HG03460 (cell line): Measurements from ENCODE around the gene LTB.

ENCODE experiments used
- ATAC-seq: cut with Tn5 transposase; IDR thresholded peaks from one replicate; pipeline ENCODE4 v1.9.1; 2021; ENCODE audit not compliant: unreplicated experiment

Gene LTB

DNA sequence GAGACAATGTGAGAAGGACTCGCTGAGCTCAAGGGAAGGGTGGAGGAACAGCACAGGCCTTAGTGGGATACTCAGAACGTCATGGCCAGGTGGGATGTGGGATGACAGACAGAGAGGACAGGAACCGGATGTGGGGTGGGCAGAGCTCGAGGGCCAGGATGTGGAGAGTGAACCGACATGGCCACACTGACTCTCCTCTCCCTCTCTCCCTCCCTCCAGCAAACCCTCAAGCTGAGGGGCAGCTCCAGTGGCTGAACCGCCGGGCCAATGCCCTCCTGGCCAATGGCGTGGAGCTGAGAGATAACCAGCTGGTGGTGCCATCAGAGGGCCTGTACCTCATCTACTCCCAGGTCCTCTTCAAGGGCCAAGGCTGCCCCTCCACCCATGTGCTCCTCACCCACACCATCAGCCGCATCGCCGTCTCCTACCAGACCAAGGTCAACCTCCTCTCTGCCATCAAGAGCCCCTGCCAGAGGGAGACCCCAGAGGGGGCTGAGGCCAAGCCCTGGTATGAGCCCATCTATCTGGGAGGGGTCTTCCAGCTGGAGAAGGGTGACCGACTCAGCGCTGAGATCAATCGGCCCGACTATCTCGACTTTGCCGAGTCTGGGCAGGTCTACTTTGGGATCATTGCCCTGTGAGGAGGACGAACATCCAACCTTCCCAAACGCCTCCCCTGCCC lies 5.2 kb downstream of the LTB start:
- ATAC-seq, result no peak

DNA sequence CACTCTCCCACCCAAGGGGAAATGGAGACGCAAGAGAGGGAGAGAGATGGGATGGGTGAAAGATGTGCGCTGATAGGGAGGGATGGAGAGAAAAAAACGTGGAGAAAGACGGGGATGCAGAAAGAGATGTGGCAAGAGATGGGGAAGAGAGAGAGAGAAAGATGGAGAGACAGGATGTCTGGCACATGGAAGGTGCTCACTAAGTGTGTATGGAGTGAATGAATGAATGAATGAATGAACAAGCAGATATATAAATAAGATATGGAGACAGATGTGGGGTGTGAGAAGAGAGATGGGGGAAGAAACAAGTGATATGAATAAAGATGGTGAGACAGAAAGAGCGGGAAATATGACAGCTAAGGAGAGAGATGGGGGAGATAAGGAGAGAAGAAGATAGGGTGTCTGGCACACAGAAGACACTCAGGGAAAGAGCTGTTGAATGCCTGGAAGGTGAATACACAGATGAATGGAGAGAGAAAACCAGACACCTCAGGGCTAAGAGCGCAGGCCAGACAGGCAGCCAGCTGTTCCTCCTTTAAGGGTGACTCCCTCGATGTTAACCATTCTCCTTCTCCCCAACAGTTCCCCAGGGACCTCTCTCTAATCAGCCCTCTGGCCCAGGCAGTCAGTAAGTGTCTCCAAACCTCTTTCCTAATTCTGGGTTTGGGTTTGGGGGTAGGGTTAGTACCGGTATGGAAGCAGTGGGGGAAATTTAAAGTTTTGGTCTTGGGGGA lies 6.1 kb downstream of the LTB start:
- ATAC-seq, result no peak

DNA sequence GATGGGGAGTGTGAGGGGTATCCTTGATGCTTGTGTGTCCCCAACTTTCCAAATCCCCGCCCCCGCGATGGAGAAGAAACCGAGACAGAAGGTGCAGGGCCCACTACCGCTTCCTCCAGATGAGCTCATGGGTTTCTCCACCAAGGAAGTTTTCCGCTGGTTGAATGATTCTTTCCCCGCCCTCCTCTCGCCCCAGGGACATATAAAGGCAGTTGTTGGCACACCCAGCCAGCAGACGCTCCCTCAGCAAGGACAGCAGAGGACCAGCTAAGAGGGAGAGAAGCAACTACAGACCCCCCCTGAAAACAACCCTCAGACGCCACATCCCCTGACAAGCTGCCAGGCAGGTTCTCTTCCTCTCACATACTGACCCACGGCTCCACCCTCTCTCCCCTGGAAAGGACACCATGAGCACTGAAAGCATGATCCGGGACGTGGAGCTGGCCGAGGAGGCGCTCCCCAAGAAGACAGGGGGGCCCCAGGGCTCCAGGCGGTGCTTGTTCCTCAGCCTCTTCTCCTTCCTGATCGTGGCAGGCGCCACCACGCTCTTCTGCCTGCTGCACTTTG lies 6.8 kb downstream of the LTB start, which contains the start of gene TNF:
Gene TNF (plus strand): TSS at position 231 of the 567 bp plus-strand sequence. CDS start 177 bp downstream, at position 408.
- ATAC-seq, result no peak

DNA sequence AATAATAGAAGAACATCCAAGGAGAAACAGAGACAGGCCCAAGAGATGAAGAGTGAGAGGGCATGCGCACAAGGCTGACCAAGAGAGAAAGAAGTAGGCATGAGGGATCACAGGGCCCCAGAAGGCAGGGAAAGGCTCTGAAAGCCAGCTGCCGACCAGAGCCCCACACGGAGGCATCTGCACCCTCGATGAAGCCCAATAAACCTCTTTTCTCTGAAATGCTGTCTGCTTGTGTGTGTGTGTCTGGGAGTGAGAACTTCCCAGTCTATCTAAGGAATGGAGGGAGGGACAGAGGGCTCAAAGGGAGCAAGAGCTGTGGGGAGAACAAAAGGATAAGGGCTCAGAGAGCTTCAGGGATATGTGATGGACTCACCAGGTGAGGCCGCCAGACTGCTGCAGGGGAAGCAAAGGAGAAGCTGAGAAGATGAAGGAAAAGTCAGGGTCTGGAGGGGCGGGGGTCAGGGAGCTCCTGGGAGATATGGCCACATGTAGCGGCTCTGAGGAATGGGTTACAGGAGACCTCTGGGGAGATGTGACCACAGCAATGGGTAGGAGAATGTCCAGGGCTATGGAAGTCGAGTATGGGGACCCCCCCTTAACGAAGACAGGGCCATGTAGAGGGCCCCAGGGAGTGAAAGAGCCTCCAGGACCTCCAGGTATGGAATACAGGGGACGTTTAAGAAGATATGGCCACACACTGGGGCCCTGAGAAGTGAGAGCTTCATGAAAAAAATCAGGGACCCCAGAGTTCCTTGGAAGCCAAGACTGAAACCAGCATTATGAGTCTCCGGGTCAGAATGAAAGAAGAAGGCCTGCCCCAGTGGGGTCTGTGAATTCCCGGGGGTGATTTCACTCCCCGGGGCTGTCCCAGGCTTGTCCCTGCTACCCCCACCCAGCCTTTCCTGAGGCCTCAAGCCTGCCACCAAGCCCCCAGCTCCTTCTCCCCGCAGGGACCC lies 7.8 kb downstream of the LTB start:
- no peak for ATAC-seq

DNA sequence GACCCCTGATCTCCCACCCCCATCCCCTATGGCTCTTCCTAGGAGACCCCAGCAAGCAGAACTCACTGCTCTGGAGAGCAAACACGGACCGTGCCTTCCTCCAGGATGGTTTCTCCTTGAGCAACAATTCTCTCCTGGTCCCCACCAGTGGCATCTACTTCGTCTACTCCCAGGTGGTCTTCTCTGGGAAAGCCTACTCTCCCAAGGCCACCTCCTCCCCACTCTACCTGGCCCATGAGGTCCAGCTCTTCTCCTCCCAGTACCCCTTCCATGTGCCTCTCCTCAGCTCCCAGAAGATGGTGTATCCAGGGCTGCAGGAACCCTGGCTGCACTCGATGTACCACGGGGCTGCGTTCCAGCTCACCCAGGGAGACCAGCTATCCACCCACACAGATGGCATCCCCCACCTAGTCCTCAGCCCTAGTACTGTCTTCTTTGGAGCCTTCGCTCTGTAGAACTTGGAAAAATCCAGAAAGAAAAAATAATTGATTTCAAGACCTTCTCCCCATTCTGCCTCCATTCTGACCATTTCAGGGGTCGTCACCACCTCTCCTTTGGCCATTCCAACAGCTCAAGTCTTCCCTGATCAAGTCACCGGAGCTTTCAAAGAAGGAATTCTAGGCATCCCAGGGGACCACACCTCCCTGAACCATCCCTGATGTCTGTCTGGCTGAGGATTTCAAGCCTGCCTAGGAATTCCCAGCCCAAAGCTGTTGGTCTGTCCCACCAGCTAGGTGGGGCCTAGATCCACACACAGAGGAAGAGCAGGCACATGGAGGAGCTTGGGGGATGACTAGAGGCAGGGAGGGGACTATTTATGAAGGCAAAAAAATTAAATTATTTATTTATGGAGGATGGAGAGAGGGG lies 8.8 kb downstream of the LTB start:
- ATAC-seq, result no peak

DNA sequence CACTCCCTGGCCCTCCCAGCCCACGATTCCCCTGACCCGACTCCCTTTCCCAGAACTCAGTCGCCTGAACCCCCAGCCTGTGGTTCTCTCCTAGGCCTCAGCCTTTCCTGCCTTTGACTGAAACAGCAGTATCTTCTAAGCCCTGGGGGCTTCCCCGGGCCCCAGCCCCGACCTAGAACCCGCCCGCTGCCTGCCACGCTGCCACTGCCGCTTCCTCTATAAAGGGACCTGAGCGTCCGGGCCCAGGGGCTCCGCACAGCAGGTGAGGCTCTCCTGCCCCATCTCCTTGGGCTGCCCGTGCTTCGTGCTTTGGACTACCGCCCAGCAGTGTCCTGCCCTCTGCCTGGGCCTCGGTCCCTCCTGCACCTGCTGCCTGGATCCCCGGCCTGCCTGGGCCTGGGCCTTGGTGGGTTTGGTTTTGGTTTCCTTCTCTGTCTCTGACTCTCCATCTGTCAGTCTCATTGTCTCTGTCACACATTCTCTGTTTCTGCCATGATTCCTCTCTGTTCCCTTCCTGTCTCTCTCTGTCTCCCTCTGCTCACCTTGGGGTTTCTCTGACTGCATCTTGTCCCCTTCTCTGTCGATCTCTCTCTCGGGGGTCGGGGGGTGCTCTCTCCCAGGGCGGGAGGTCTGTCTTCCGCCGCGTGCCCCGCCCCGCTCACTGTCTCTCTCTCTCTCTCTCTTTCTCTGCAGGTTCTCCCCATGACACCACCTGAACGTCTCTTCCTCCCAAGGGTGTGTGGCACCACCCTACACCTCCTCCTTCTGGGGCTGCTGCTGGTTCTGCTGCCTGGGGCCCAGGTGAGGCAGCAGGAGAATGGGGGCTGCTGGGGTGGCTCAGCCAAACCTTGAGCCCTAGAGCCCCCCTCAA lies 9.9 kb downstream of the LTB start, which contains the start of gene LTA:
Gene LTA (plus strand): TSS at position 249 of the 871 bp plus-strand sequence. CDS start 454 bp downstream, at position 703.
- peak; percentile 38 for ATAC-seq

DNA sequence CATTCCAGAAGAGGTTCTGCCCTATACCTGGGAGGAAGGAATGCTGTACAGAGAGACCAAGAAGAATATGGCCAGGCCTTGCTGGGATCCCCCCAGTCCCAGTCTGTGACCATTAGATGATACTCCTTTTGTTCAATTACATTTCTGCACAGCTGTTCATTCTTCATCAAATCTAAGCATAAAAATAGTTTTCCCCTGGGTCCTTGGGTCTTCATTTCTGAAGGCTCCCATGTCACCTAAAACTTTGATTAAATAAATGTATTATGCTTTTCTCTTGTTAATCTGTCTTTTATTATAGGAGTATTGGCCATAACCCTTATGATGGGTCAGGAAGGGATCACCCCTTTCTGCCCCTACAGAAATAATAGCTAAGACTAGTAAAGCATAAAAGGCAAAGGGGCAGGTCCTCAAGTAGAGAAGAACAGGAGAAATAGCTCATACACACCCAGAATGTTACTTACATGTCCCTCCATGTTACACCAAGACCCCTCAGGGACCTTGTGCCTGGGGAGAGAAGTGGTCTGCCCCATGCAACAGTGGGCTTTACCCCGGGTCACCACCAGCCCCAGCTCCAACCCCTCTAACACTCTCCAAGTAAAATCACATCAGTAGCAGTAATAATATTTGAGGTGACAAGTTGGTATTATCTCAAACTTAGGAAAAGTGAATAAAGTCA lies 12.2 kb downstream of the LTB start:
- no peak for ATAC-seq

DNA sequence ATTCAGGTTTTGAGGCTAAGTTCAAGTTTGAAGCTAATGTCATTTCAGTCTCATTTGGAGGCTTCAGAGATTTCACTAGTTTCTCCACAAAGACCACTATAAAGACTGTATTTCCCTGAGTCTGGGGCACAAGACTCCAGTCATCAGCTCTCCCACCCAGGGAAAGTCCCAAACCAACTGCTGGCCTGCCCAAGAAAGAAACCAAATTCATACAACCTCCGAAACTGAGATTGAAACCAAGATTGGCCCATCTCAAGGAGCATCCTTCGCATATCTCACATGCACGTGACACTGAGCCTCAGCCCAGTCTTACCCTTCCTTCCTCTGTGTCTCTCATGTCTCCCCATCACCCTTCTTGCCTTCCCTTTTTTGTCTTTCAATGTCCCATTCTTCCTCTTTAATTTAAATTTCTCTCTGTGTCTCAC lies 13.7 kb downstream of the LTB start:
- peak; percentile 56 for ATAC-seq

DNA sequence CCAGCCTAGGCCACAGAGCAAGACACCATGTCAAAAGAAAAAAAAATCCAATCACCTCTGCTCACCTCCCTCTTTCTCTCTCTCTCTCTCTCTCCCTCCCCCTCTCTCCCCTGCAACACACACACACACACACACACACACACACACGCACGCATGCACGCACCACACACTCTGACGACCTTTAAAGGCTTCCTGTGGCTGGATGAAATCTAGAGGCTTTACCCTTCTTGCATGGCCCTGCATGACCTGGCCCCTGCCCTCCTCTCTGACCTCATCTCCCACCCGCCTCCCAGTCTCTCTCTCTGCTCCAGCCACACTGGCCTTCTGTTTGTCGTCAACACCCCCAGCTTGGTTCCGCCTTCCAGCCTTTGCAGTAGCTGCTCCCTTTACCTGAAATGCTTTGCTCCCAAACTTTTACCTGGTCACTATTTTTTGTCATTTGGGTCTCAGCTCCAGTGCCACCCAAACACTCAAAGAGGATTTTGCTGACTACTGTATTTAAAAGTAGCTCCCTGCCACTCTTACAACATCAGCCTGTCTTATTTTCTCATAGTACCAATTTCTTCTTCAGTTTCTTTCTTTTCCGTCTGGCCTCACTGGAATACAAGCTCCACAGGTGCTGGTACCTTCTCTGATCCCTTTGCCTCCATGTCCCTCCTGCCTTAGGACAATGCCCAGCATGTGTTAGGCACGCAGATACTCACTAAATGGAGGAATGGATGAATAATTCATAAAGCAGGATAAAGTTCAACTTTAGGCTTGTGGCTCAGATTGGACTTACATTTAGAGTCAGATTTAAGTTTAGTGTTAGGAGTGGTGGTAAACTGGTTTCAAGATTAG lies 14.5 kb downstream of the LTB start:
- no peak for ATAC-seq

DNA sequence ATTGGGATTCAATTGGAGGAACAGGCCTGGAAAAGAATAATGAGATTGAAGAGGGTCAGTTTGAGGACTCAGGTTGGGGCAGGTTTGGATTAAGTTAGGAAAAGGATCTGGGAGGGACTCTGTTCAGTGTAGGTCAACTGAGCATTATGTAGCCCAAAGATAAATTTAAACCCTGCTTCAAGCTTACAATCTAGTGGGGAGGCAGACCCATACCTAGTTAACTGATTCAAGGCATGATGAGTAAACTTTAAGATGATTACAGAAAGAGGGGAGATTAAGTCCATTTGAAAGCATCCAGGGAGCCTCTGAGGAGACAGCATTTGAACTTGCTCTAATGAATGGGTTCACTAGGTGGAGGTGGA lies 21.5 kb downstream of the LTB start:
- no peak for ATAC-seq

DNA sequence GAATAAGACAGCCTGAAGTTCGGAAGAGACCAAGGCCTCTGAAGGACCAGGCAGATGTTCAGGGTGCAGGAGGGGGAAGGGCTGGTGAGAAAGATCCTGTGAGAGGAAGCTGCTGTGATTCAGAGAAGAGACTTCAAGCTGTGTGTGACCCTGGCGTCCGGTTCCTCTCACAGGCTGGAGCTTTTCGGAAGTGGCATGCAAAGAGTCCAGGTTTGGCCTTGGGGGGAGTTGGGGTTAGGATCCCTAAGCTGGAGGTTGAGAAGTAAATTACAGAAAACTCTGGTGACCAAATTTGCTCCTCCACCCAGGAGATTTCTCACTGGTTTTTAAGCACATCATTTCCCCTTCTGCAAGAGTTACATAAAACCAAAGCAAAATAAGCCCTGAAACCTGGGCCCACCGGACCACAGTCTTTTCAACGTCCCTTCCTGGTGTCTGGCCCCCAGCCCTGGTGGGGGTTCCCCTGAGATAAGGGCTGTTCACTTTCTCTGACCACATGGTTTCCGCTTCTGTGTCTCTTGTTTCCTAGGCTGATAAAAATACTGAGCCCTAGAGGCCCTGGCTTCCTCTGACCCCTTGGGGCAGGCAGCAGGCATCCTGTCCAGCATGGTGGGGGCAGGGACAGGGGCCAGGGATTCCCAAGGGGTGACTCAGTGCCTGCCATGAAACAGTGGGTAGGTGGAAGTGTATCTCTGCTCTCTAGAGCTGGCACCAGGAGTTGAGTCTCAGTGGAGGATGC lies 22.1 kb downstream of the LTB start:
- peak; percentile 70 for ATAC-seq

DNA sequence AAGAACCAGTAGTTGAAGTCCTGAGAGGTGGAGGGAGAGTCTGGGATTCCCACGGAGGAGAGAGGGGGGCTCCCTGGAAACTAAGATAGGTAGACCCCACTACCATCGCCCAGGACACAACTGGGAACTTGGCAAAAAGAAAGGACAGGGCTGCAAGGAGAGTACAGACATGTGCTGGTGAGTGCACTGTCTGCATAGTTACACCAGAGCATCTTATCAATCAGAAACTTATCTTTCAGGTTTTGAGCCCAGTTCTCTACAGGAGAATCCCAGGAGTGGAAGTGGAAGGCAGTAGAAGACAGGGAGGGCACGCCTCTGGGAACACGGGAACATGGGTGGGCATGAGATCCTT lies 22.6 kb downstream of the LTB start:
- no peak for ATAC-seq

DNA sequence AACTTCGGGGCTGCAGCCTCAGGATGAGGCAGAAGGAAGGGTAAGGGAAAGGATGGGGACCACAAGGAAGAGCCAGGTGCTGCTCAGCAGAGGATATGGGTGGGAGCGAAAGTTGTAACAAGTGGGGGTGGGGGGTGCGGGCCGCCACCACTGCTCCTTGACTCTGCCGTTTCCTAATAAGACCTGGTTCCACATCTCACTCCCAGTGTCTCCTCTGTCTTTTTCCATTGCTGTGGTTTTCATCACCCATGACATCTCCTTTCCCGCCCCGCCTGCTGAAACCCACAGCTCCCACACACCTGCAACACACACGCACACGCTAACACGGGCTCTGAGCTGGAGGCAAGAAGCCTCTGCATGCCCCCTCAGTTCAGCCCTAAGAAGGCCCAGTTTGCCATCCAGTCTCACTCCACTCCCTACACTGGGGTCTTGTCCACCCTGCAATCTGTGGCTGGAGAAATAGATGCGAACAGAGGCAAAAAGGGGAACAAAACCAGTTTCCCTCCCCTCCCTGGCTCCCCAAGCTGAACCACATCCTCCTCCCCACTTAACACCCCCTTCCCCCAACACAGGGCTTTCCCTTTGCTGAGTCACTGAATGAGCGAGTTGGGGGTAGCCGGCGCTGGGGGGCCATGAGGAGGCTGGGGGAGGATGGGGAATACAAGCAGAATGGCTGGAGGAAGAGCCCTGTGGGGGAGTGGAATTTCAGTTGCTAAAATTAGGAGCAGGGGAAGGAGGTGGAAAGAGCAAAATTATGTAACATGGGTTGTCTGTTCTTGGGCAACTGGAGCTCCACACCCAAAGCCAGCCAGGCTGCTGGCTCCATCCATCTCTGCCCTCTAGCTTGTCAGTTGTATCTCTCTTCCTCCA lies 23.4 kb downstream of the LTB start:
- ATAC-seq, result no peak

DNA sequence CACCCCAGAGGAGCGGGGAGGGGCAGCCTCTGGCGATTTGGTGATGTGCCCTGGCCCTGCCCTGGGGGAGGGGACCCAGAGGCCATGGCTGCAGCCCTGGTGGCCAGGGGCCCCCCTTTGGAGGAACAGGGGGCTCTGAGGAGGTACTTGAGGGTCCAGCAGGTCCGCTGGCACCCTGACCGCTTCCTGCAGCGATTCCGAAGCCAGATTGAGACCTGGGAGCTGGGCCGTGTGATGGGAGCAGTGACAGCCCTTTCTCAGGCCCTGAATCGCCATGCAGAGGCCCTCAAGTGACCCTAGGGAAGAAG lies 24.0 kb downstream of the LTB start:
- ATAC-seq, result no peak

DNA sequence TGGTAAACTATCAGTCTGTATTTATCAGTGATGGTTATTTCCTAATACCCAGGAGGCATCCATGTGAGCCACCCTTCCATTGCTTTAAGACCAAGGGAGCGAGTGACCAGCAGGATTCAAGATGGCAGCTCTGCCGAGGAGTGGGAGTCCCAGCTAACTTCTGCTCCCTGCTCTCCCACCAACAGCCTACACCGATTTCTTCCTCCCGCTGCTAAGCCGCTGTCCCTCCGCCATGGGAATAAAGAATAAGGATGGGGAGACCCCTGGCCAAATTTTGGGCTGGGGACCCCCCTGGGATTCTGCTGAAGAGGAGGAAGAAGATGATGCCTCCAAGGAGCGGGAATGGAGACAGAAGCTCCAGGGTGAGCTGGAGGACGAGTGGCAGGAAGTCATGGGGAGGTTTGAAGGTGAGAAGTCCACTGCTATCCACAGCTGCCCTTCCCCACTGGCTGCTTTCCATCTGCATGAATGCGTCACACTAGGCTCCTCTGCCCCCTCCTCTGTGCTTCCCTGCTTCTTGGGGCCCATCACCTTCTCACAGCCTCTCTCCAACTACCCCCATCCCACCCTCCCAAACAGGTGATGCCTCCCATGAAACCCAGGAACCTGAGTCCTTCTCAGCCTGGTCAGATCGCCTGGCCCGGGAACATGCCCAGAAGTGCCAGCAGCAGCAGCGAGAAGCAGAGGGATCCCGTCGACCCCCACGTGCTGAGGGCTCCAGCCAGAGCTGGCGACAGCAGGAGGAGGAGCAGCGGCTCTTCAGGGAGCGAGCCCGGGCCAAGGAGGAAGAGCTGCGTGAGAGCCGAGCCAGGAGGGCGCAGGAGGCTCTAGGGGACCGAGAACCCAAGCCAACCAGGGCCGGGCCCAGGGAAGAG lies 24.5 kb downstream of the LTB start:
- no peak for ATAC-seq
